GM21825 (cell line): Measurements from ENCODE around the gene SBK2.
"Not testable (repeated sequence)": the region's sequence is repeated elsewhere in the genome, so short reads cannot be mapped to it uniquely, and the experiment has no call there.

Experiments used
- ATAC-seq: cut with Tn5 transposase; IDR thresholded peaks from one replicate; pipeline ENCODE4 v1.9.1; 2021; ENCODE audit warnings: mild to moderate bottlenecking, moderate library complexity; ENCODE audit not compliant: unreplicated experiment

SBK2 gene

GRCh38 chr19:55536951-55537740 lies at the start of gene SBK2:
Gene SBK2, minus strand, starts transcription at chr19:55537133. Its CDS starts 839 bp downstream, at chr19:55536294.
- ATAC-seq = no peak

- ATAC-seq = no peak
Observed at GRCh38 chr19:55585658-55586339, 48.9 kb upstream of the SBK2 start.

- ATAC-seq = no peak
Observed at GRCh38 chr19:55584871-55585270, 47.9 kb upstream of the SBK2 start.

GRCh38 chr19:55583897-55584296 lies 47.0 kb upstream of the SBK2 start:
- ATAC-seq = not testable (repeated sequence)

GRCh38 chr19:55582284-55582683 lies 45.4 kb upstream of the SBK2 start:
- not testable (repeated sequence) for ATAC-seq

GRCh38 chr19:55581823-55582223 lies 44.9 kb upstream of the SBK2 start:
- ATAC-seq = no peak

GRCh38 chr19:55581145-55581822 lies 44.4 kb upstream of the SBK2 start:
- no peak for ATAC-seq

GRCh38 chr19:55580628-55581144 lies 43.8 kb upstream of the SBK2 start, which contains the start of gene ZNF579:
Gene ZNF579, minus strand, starts transcription at chr19:55580848. Its CDS starts 1,209 bp downstream, at chr19:55579639.
- peak; percentile 45 for ATAC-seq

GRCh38 chr19:55579766-55580621 lies 43.1 kb upstream of the SBK2 start:
- ATAC-seq = no peak

- no peak for ATAC-seq
Observed at GRCh38 chr19:55578761-55579747, 42.1 kb upstream of the SBK2 start.

GRCh38 chr19:55578031-55578760 lies 41.3 kb upstream of the SBK2 start:
- no peak for ATAC-seq

GRCh38 chr19:55576746-55577145 lies 39.8 kb upstream of the SBK2 start:
- ATAC-seq = no peak

GRCh38 chr19:55573929-55574328 lies 37.0 kb upstream of the SBK2 start:
- ATAC-seq = not testable (repeated sequence)

GRCh38 chr19:55569477-55569876 lies 32.5 kb upstream of the SBK2 start:
- not testable (repeated sequence) for ATAC-seq

- no peak for ATAC-seq
Observed at GRCh38 chr19:55567708-55568328, 30.9 kb upstream of the SBK2 start.

- no peak for ATAC-seq
Observed at GRCh38 chr19:55566823-55567222, 29.9 kb upstream of the SBK2 start.

GRCh38 chr19:55563261-55563690 lies 26.3 kb upstream of the SBK2 start:
- no peak for ATAC-seq

GRCh38 chr19:55559684-55560083 lies 22.8 kb upstream of the SBK2 start:
- ATAC-seq = no peak
